ENCODE results near the gene TXNRD1.

TXNRD1 gene

GRCh38 chr12:104234926-104235499, 19.4 kb downstream of the TXNRD1 start:
- Histone ChIP-seq H3K27me3 (ENCODE audit: control insufficient read depth, insufficient read depth, low read length, poor library complexity, severe bottlenecking) (no peaks in the 10 kb centered on the region), H3K27ac (ENCODE audit: insufficient read depth, low read depth, low read length, poor library complexity, severe bottlenecking) (no peak overlapping the region), H3K36me3 (ENCODE audit: control insufficient read depth, insufficient read depth, low read length) (no peaks in the 10 kb centered on the region), H3K4me3 (ENCODE audit: insufficient read depth, low read depth, low read length) (no peak overlapping the region), H3K4me1 (ENCODE audit: control insufficient read depth, insufficient read depth, low read length) (no peaks in the 10 kb centered on the region), H3K9me3 (ENCODE audit: control insufficient read depth, low read length) (peaks cover 2% of the 10 kb centered on the region)
- 92 to 94% methylated on average over 7 of the region's 7 CpGs for WGBS, 2 experiments

- 96% methylated on average over 7 of the region's 8 CpGs for WGBS, 2 experiments
- Histone ChIP-seq H3K9me3 (ENCODE audit: control insufficient read depth, low read length) (peaks cover 2% of the 10 kb centered on the region), H3K36me3 (ENCODE audit: control insufficient read depth, insufficient read depth, low read length) (no peaks in the 10 kb centered on the region), H3K4me1 (ENCODE audit: control insufficient read depth, insufficient read depth, low read length) (no peaks in the 10 kb centered on the region), H3K27me3 (ENCODE audit: control insufficient read depth, insufficient read depth, low read length, poor library complexity, severe bottlenecking) (no peaks in the 10 kb centered on the region), H3K27ac (ENCODE audit: insufficient read depth, low read depth, low read length, poor library complexity, severe bottlenecking) (no peak overlapping the region), H3K4me3 (ENCODE audit: insufficient read depth, low read depth, low read length) (no peak overlapping the region)
Observed at GRCh38 chr12:104237930-104238329, 22.4 kb downstream of the TXNRD1 start.

- Histone ChIP-seq H3K36me3 (ENCODE audit: control insufficient read depth, insufficient read depth, low read length) (no peaks in the 10 kb centered on the region), H3K4me3 (ENCODE audit: insufficient read depth, low read depth, low read length) (no peak overlapping the region), H3K27me3 (ENCODE audit: control insufficient read depth, insufficient read depth, low read length, poor library complexity, severe bottlenecking) (no peaks in the 10 kb centered on the region), H3K9me3 (ENCODE audit: control insufficient read depth, low read length) (no peaks in the 10 kb centered on the region), H3K4me1 (ENCODE audit: control insufficient read depth, insufficient read depth, low read length) (no peaks in the 10 kb centered on the region), H3K27ac (ENCODE audit: insufficient read depth, low read depth, low read length, poor library complexity, severe bottlenecking) (no peak overlapping the region)
- 50 to 60% methylated on average over 2 to 3 of the region's 3 CpGs for WGBS, 2 experiments
Observed at GRCh38 chr12:104242546-104243206, 27.1 kb downstream of the TXNRD1 start.

GRCh38 chr12:104243551-104243950, 28.0 kb downstream of the TXNRD1 start:
- no peak overlapping the region for H3K27ac ChIP-seq (ENCODE audit: insufficient read depth, low read depth, low read length, poor library complexity, severe bottlenecking)
- no peaks in the 10 kb centered on the region for H3K27me3 ChIP-seq (ENCODE audit: control insufficient read depth, insufficient read depth, low read length, poor library complexity, severe bottlenecking)
- H3K4me3 ChIP-seq (ENCODE audit: insufficient read depth, low read depth, low read length) = no peak overlapping the region
- H3K4me1 ChIP-seq (ENCODE audit: control insufficient read depth, insufficient read depth, low read length) = no peaks in the 10 kb centered on the region
- H3K36me3 ChIP-seq (ENCODE audit: control insufficient read depth, insufficient read depth, low read length) = no peaks in the 10 kb centered on the region
- H3K9me3 ChIP-seq (ENCODE audit: control insufficient read depth, low read length) = no peaks in the 10 kb centered on the region
- 67 to 68% methylated on average over 4 of the region's 4 CpGs for whole genome bisulfite sequencing, 2 experiments

GRCh38 chr12:104243971-104244370, 28.4 kb downstream of the TXNRD1 start:
- WGBS, 2 experiments = 93 to 100% methylated on average over 1 of the region's 1 CpG
- Histone ChIP-seq H3K4me1 (ENCODE audit: control insufficient read depth, insufficient read depth, low read length) (no peaks in the 10 kb centered on the region), H3K27ac (ENCODE audit: insufficient read depth, low read depth, low read length, poor library complexity, severe bottlenecking) (no peak overlapping the region), H3K4me3 (ENCODE audit: insufficient read depth, low read depth, low read length) (no peak overlapping the region), H3K27me3 (ENCODE audit: control insufficient read depth, insufficient read depth, low read length, poor library complexity, severe bottlenecking) (no peaks in the 10 kb centered on the region), H3K36me3 (ENCODE audit: control insufficient read depth, insufficient read depth, low read length) (no peaks in the 10 kb centered on the region), H3K9me3 (ENCODE audit: control insufficient read depth, low read length) (no peaks in the 10 kb centered on the region)

- WGBS, 2 experiments = 92 to 96% methylated on average over 5 of the region's 5 CpGs
- no peaks in the 10 kb centered on the region for H3K36me3 ChIP-seq (ENCODE audit: control insufficient read depth, insufficient read depth, low read length)
- no peaks in the 10 kb centered on the region for H3K4me1 ChIP-seq (ENCODE audit: control insufficient read depth, insufficient read depth, low read length)
- no peak overlapping the region for H3K27ac ChIP-seq (ENCODE audit: insufficient read depth, low read depth, low read length, poor library complexity, severe bottlenecking)
- H3K27me3 ChIP-seq (ENCODE audit: control insufficient read depth, insufficient read depth, low read length, poor library complexity, severe bottlenecking) = no peaks in the 10 kb centered on the region
- H3K4me3 ChIP-seq (ENCODE audit: insufficient read depth, low read depth, low read length) = no peak overlapping the region
- no peaks in the 10 kb centered on the region for H3K9me3 ChIP-seq (ENCODE audit: control insufficient read depth, low read length)
Observed at GRCh38 chr12:104247698-104248097, 32.1 kb downstream of the TXNRD1 start.

GRCh38 chr12:104248444-104248843, 32.9 kb downstream of the TXNRD1 start:
- WGBS, 2 experiments = 58 to 68% methylated on average over 8 of the region's 8 CpGs
- Histone ChIP-seq H3K9me3 (ENCODE audit: control insufficient read depth, low read length) (no peaks in the 10 kb centered on the region), H3K36me3 (ENCODE audit: control insufficient read depth, insufficient read depth, low read length) (no peaks in the 10 kb centered on the region)

GRCh38 chr12:104249017-104249416, 33.4 kb downstream of the TXNRD1 start:
- H3K27me3 ChIP-seq (ENCODE audit: control insufficient read depth, insufficient read depth, low read length, poor library complexity, severe bottlenecking) = no peaks in the 10 kb centered on the region
- no peaks in the 10 kb centered on the region for H3K36me3 ChIP-seq (ENCODE audit: control insufficient read depth, insufficient read depth, low read length)
- no peak overlapping the region for H3K4me3 ChIP-seq (ENCODE audit: insufficient read depth, low read depth, low read length)
- no peaks in the 10 kb centered on the region for H3K9me3 ChIP-seq (ENCODE audit: control insufficient read depth, low read length)
- 86 to 93% methylated on average over 2 of the region's 3 CpGs for WGBS, 2 experiments
- H3K4me1 ChIP-seq (ENCODE audit: control insufficient read depth, insufficient read depth, low read length) = no peaks in the 10 kb centered on the region
- no peak overlapping the region for H3K27ac ChIP-seq (ENCODE audit: insufficient read depth, low read depth, low read length, poor library complexity, severe bottlenecking)

More at GRCh38 chr12:104248444-104248843, 32.9 kb downstream of the TXNRD1 start:
- Histone ChIP-seq H3K27ac (ENCODE audit: insufficient read depth, low read depth, low read length, poor library complexity, severe bottlenecking) (no peak overlapping the region), H3K4me3 (ENCODE audit: insufficient read depth, low read depth, low read length) (no peak overlapping the region), H3K4me1 (ENCODE audit: control insufficient read depth, insufficient read depth, low read length) (no peaks in the 10 kb centered on the region), H3K27me3 (ENCODE audit: control insufficient read depth, insufficient read depth, low read length, poor library complexity, severe bottlenecking) (no peaks in the 10 kb centered on the region)

GRCh38 chr12:104249898-104250297, 34.3 kb downstream of the TXNRD1 start:
- 94% methylated on average over 1 to 3 of the region's 4 CpGs for WGBS, 2 experiments

GRCh38 chr12:104250366-104251125, 35.0 kb downstream of the TXNRD1 start:
- Histone ChIP-seq H3K27ac (ENCODE audit: insufficient read depth, low read depth, low read length, poor library complexity, severe bottlenecking) (no peak overlapping the region), H3K4me3 (ENCODE audit: insufficient read depth, low read depth, low read length) (no peak overlapping the region), H3K27me3 (ENCODE audit: control insufficient read depth, insufficient read depth, low read length, poor library complexity, severe bottlenecking) (no peaks in the 10 kb centered on the region), H3K9me3 (ENCODE audit: control insufficient read depth, low read length) (no peaks in the 10 kb centered on the region), H3K36me3 (ENCODE audit: control insufficient read depth, insufficient read depth, low read length) (no peaks in the 10 kb centered on the region), H3K4me1 (ENCODE audit: control insufficient read depth, insufficient read depth, low read length) (no peaks in the 10 kb centered on the region)
- 86 to 97% methylated on average over 1 of the region's 2 CpGs for WGBS, 2 experiments

More at GRCh38 chr12:104249898-104250297, 34.3 kb downstream of the TXNRD1 start:
- H3K27me3 ChIP-seq (ENCODE audit: control insufficient read depth, insufficient read depth, low read length, poor library complexity, severe bottlenecking) = no peaks in the 10 kb centered on the region
- no peak overlapping the region for H3K4me3 ChIP-seq (ENCODE audit: insufficient read depth, low read depth, low read length)
- no peaks in the 10 kb centered on the region for H3K4me1 ChIP-seq (ENCODE audit: control insufficient read depth, insufficient read depth, low read length)
- H3K27ac ChIP-seq (ENCODE audit: insufficient read depth, low read depth, low read length, poor library complexity, severe bottlenecking) = no peak overlapping the region
- H3K36me3 ChIP-seq (ENCODE audit: control insufficient read depth, insufficient read depth, low read length) = no peaks in the 10 kb centered on the region
- no peaks in the 10 kb centered on the region for H3K9me3 ChIP-seq (ENCODE audit: control insufficient read depth, low read length)
